Erythroblast (primary cell): ENCODE data around the gene FAM124A.

ENCODE experiments used
- DNase-seq, 2 experiments: peaks; one replicate each; lab custom pipeline; 2025; lab: John Stamatoyannopoulos, UW
- GATA1 ChIP-seq: IDR thresholded peaks from 2 replicates; pipeline ENCODE4 v1.6.1; 2011; ENCODE audit warnings: low read depth, mild to moderate bottlenecking, control low read depth, low read length, moderate library complexity
- POLR2A ChIP-seq: IDR thresholded peaks from 2 replicates; pipeline ENCODE4 v1.6.1; 2011; ENCODE audit warnings: mild to moderate bottlenecking, low read length

FAM124A gene

DNA sequence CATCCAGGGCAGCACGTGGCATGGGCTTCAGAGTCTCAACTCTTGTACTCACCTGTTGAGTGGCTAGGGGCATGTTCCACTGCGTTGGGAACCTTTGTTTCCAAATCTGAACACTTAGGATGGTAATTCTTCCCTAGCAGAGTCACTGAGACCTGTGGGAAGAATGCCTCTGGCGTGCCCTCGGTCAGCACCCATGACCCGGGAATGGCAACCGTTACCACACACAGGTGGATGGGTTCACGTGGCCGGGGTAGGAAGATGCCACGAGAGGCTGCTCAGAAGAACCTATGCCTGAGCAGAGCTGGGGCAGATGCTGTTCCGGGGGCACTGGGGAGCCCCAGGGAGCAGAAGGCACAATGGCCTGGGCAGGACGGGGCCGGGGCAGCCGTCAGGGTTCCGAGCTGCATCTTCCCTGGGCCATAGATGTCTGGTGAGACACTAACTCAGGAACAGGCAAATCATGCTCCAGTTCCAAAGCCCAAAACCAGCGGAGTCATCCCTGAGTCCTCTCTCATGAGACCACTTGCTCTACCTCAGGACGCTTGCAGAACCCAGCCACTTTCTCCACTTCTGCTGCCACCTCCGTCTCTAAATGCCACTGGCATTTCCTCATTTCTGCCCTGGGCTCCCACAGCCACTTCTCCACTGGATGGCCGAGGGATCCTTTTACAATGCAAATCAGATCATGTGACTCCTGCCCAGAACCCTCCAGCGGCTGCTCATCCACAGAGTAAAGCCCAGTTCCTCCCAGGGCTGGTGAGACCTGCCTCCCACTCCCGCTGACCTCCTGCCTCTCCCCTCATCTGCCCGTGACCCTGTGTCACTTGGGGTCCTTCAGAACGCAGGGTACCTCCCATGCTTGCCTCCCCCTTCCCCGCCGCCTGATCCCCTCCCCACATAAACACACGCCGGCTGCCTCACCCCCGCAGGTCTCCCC, 36.7 kb downstream of the FAM124A start:
- TF ChIP-seq GATA1 (no peak), POLR2A (no peak)
- no peak for DNase-seq

DNA sequence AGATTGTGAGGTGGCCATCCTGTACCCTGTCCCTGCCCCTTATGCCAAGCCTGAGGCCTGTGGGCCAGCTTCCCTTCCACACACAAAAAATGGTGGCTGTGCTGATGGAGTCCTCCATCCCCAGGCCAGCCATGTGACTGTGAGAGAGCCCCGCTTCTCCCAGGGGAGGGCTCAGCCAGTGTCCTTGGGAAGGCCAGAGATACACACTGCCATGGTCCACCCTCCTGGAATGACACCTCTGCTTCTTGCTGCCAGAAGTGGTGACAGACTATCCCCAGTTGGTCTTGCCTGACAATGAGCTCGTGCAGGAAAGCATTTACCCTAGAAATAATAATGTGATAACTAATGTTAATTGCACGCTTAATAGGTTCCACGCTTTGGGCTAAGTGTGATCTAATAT, 38.0 kb downstream of the FAM124A start:
- no peak for TF ChIP-seq POLR2A
- no peak for DNase-seq

DNA sequence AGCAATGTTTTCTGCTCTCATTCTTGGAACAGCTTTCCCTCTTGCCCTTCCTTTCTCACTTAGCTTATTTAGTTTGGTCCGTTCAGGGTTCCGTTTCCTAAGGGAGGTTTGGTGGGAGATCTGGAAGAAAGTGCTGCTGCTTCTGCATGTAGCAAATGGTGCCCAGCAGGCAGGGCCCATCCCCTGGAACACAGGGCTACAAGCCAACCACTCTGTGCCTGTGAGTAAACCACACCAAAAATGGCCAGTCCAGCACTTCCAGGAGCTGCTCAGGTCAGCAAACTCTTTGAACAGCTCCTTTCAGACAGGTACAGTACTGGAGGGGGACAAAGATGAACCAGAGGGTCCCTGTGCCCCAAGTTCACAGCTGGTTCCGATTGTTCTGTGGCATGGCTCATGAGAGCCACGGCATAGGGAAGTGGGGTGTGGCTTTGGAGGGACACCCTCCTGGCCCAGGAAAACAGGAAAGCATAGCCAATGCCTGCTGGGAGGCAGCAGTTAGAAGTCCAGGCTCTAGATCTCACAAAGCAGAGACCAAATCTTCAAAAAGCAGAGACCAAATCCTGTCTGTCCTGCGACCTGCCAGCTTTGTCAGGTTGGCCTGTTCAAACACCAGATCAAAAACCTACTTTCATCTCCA, 39.5 kb downstream of the FAM124A start:
- DNase-seq = no peak

DNA sequence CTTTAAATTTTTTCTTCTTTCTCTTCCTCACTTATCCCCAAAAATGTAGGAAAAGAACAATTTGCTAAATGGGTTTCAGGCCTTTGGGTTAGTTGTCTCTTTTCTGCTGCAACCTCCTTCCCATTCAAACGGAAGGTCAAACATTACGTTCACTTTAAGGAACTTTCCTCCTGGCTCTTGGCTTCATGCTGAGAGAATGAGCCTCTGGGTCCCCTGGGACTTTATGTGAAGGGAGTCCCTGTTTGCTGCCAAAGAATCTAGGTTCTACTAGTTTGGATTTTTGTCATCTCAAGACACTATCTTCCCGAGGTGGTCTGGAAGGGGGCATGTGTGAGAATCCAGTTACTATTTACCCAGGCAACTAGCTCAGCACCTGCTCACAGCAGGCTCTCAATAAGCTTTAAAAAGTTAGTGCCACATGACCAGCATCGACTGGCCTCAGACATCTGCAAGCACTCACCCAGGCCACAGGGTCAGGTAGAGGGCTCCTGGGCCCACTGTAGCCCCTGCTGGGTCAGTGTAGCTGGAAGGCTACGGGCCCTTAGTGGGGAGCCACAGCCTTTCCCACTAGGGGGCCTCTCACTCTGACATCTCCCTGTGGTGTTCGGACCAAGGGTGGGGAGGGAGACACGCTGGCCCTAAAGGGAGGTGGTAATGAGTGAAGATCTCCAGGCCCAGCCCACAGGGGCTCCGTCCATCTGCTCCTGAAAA, 40.5 kb downstream of the FAM124A start:
- DNase-seq = no peak
- TF ChIP-seq POLR2A (no peak), GATA1 (no peak)

More for the DNA sequence above, 39.5 kb downstream of the FAM124A start:
- no peak for TF ChIP-seq GATA1
- TF ChIP-seq POLR2A = no peak

DNA sequence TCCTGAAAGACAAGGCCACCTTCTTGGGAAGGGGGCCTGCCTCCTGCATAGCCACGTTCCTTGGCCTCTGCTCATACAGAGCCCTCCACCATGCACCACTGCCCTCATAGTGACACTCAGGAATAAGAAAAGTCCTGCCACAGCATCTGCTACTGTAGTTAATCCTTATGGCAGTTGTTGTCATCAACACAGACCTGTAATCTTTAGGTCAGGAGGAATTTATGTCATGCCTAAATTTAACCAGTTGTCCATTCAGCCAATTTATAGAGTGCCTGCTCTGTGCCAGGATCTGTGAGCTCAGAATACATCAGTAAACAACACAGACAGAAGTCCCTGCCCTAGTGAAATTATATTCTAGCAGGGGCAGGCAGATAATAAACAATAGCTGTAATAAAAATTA, 44.4 kb downstream of the FAM124A start:
- no peak for TF ChIP-seq GATA1
- no peak for TF ChIP-seq POLR2A
- no peak for DNase-seq

DNA sequence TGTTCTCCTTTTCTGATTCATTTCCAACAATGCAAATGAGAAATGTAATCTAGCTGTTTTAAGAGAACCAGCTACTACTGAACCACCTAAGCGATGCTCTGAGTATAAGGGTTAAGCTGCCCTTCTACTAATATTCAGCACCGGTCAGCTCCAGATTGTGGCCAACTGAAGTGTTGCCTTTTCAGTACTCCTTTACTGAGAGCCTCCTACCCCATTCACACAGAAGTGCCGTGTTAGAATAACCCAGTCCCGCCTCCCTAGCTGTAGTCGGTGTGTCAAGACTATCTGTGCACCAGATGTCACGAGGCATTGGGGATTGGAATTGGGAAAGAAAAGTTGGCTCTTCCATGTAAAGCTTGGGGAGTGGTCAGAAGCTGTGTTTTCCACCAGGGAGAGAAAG, 45.4 kb downstream of the FAM124A start:
- DNase-seq = no peak

DNA sequence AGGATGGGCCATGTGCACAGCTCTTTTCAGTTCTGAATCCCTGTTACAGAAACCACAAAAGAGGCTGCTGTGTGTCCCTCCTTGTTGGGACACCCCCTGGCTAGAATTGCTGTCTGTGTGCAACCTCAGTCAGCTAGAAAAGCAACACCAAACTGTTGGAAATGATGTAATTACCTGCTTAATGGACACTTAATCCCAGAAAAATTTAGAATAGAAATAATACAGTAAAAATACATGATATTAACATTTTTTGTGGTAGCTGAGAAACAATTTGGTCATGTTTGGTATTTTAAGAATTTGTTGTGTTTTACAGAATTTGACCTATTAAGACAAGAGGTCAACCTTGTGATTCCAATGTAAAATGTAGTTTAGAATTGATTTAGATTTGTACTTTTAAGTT, 46.8 kb downstream of the FAM124A start:
- no peak for TF ChIP-seq GATA1
- no peak for TF ChIP-seq POLR2A
- DNase-seq = no peak

More for the DNA sequence above, 45.4 kb downstream of the FAM124A start:
- TF ChIP-seq POLR2A = no peak
- TF ChIP-seq GATA1 = no peak

GRCh38 chr13:51270623-51271415, 48.6 kb downstream of the FAM124A start:
- DNase-seq = no peak
- no peak for TF ChIP-seq POLR2A
- no peak for TF ChIP-seq GATA1

DNA sequence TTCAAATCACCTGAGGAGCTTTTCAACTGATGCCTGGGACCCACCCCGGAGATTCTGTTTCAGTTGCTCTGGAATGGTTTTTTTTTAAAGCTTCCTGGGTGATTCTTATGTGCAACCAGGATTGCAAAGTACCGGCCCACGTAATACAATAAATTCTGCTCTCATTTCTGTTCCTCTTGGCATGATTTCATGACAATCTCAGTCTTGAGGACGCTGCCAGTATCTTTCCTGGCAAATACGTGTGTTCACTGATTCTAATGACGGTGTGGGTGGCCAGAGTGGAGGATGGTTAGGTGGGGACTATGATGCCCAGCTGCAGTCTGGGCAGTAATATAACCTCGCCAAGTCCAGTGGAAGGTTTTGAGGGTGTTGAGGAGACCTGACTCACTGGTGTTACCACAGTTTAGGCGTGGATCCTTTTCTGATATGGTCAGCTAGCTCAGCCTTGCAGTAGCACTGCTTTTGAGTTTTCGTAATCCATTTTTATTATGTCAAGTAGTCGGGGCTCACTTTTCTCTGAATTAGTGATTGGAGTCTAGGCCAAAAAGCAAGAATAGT, 49.4 kb downstream of the FAM124A start:
- DNase-seq = no peak
- TF ChIP-seq GATA1 = no peak
- no peak for TF ChIP-seq POLR2A

DNA sequence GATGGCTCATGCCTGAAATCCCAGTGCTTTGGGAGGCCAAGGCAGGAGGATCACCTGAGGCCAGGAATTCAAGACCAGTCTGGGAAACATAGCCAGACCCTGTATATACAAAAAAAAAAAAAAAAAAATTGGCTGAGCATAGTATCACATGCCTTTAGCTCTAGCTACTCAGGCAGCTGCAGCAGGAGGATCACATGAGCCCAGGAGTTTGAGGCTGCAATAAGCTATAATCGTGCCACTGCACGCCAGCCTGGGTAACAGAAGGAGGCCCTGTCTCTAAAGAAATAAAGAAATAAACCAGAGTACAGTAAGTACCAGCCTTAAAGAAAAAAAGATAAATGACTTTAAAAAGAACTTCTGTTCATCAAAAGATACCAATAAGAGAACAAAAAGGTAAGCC, 52.9 kb downstream of the FAM124A start:
- DNase-seq = no peak
- TF ChIP-seq POLR2A (no peak), GATA1 (no peak)

GRCh38 chr13:51276636-51277035, 54.4 kb downstream of the FAM124A start:
- TF ChIP-seq GATA1 = no peak
- TF ChIP-seq POLR2A = no peak
- DNase-seq = no peak

GRCh38 chr13:51277928-51278327, 55.7 kb downstream of the FAM124A start:
- no peak for TF ChIP-seq POLR2A
- TF ChIP-seq GATA1 = no peak
- DNase-seq = no peak

- TF ChIP-seq GATA1 (no peak), POLR2A (no peak)
- DNase-seq = no peak
Observed at GRCh38 chr13:51278426-51279130, 56.4 kb downstream of the FAM124A start.
